GM19238 (cell line): ENCODE measurements around the gene SEL1L2.

Source experiments
- DNase-seq: peaks from one replicate; pipeline ENCODE4 v3.0.0; 2011; ENCODE audit warnings: low spot score; ENCODE audit not compliant: insufficient read length

Gene SEL1L2

DNA sequence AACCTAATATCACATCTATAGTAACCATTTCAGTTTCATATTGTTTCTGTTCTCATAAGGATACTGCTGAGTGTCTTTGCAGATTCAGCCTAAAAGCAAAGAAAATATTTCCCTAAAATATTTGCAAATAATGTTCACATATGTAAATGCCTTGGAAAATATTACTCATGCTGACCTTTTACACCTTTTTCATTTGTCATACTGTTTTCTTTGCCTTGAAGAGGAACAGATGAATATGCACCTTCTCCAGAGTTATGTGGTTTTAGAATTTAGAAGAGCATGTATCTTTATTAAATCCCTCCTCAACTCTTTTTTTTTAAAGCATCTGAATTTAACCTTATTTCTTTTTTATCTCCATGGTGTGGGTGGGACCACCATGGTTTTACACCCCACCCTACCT, 173.1 kb downstream of the SEL1L2 start:
- no peak for DNase-seq

GRCh38 chr20:13816757-13817156, 173.7 kb downstream of the SEL1L2 start:
- DNase-seq, result no peak

DNA sequence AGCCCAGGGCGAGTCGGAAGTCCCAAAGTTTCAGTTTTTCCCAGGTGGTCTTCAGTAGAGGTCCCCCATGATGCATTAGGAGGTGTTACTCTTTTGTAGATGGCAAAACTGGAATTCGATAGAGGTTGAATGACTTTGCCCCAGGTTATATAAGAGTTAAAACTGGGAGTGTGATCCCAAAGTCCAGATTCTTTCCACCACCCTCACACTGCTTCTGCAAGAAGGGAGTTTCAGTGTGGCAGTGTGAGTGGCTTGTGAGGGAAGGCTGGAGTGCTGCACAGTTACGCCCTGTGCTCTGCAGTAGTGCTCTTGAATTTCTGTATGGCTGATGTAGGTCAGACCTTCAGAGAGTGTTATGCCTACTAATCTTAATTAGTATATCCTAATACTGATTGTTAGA, 175.7 kb downstream of the SEL1L2 start:
- DNase-seq, result no peak

GRCh38 chr20:13813910-13814309, 176.5 kb downstream of the SEL1L2 start:
- no peak for DNase-seq

- no peak for DNase-seq
These were observed 180.0 kb downstream of the SEL1L2 start for GRCh38 chr20:13810446-13810845.

GRCh38 chr20:13809855-13810254, 180.6 kb downstream of the SEL1L2 start:
- no peak for DNase-seq

GRCh38 chr20:13809373-13809772, 181.0 kb downstream of the SEL1L2 start:
- no peak for DNase-seq

DNA sequence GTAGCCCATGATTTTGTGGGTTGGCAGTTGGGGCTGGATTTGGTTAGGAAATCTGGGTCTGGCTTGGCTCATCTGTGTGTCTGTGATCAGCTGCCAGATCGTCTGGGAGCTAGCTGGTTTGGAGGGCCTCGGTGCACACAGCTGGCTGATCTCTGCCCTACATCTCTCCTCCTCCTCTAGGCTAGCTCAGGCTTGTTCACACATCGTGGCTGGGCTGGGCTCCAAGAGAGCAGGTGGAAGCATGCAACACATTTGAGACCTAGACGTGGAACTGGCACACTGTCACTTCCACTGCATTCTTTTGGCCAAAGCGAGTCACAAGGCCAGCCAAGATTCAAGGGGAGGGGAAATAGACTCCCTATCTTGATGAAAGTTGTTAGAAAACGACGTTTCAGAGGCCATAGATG, 189.7 kb downstream of the SEL1L2 start:
- DNase-seq, result no peak

DNA sequence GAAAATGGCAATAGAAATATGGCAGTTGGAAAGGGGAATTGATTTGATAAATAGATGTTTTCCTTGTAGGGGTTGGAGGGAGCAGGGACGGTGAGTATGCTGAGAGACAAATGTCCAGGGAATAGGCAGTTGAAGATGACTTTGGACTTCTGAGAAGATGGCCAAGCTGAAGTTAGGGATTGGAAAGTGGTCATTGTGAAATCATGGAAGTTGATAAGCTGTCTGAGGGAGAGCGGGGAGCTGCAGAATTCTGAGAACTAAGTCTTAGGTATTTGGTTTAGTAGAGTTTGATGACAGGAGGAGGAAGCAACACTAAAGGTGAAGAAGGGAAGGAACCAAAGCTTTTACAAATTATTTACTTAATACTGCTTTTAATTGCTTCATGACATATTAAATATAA, 190.4 kb downstream of the SEL1L2 start:
- DNase-seq, result no peak
